ENCODE measurements around the gene DNASE1L2.
A peak's percentile ranks its signal among the peaks of the same experiment; 100 is the strongest.

The DNASE1L2 gene

DNA sequence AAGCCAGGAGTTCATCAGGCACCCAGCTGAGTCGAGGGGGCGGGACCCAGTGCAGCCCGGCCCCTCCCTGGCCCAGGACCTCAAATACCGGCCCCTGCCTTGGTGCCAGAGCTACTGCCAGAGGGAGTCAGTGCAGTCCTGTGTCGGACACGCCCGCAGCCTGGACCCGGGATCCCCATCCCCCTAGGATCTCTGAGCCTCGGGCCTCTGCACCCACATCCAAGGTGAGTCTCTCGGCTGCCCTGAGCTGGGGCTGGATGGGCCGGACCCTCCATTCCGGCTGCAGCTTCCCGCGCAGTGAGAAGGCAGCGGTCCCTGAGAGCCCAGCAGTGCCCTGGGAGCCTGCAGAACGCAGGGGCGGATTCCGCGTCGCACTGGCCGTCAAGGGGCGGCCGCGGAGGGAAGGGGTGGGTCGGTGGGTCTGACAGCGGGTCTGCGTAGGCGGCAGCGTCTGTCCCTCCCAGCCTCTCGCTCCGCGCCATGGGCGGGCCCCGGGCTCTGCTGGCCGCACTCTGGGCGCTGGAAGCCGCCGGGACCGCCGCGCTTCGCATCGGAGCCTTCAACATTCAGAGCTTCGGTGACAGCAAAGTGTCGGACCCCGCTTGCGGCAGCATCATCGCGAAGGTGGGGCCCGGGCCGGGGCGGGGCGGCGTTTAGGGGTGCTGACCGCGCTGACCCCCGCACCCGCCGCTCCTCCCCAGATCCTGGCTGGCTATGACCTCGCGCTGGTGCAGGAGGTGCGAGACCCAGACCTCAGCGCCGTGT, at the start of gene DNASE1L2:
Gene DNASE1L2 (plus strand): TSS at position 108 of the 765 bp plus-strand sequence. CDS start 373 bp downstream, at position 481.
- no peak for FAIRE-seq
- DNase-seq (ENCODE audit: insufficient read length, low spot score) = no peak

- DNase-seq (ENCODE audit: insufficient read length, low spot score) = no peak
- no peak for FAIRE-seq
Measured at GRCh38 chr16:2186505-2186904, 49.7 kb upstream of the DNASE1L2 start.

DNA sequence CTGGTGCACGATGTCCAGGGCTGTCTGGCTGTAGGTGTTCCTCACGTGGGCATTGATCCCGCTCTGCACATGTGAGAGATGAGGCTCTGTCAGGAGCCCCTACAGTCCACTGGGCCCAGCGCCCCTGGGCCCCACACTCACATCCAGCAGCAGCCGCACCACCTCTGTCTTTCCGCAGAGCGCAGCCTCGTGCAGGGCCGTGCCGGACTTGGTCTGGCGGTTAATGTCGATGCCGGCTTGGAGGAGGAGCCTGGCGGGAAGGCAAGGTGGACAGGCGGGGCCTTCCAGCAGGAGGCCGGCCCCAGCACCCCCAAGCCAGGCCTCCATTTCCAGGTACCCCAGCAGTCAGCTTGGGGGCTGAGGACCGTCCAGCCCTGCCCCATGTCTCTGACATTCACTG, 49.0 kb upstream of the DNASE1L2 start:
- FAIRE-seq = no peak
- DNase-seq (ENCODE audit: insufficient read length, low spot score) = no peak

DNA sequence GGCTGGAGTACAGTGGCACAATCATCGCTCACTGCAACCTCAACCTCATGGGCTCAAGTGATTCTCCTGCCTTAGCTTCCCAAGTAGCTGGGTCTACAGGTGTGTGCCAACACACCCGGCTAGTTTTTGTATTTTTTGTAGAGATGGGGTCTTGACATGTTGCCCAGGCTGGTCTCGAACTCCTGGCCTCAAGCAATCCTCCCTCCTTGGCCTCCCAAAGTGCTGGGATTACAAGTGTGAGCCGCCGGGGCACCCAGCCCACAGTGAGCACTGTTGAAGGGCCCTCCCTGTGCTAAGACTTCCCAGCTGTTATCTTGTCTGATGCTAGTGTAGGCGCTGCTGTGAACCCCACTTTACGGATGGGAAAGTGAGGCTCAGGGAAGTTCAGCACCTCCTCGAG, 47.8 kb upstream of the DNASE1L2 start:
- FAIRE-seq (no peak), DNase-seq (ENCODE audit: insufficient read length, low spot score) (no peak)

DNA sequence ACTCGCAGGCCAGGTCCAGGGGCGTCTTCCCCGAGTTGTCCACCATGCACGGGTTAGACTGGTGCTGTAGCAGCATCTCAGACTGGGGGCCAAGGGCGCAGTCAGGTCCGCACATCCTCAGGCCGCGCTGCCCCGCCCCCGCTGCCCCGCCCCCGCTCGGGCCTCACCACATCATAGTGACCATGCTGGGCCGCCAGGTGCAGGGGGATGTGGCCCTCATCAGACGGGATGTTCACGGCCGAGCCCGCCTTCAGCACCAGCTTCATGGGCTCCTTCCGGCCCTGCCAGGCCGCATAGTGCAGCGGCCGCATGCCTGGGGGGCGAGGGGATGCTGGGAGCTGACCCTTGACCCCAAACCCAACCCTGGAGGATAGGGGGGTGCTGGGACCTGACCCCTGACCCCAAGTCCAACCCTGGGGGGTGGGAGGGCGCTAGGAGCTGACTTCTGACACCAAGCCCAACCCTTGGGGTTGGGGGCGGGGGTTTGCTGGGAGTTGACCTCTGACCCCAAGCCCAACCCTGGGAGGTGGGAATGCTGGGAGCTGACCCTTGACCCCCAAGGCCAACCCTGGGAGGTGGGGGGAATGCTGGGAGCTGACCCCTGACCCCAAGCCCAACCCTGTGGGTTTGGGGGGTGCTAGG, 46.9 kb upstream of the DNASE1L2 start:
- DNase-seq (ENCODE audit: insufficient read length, low spot score) (no peak), FAIRE-seq (no peak)

GRCh38 chr16:2190002-2190658, 46.1 kb upstream of the DNASE1L2 start:
- FAIRE-seq (no peak), DNase-seq (ENCODE audit: insufficient read length, low spot score) (no peak)

DNA sequence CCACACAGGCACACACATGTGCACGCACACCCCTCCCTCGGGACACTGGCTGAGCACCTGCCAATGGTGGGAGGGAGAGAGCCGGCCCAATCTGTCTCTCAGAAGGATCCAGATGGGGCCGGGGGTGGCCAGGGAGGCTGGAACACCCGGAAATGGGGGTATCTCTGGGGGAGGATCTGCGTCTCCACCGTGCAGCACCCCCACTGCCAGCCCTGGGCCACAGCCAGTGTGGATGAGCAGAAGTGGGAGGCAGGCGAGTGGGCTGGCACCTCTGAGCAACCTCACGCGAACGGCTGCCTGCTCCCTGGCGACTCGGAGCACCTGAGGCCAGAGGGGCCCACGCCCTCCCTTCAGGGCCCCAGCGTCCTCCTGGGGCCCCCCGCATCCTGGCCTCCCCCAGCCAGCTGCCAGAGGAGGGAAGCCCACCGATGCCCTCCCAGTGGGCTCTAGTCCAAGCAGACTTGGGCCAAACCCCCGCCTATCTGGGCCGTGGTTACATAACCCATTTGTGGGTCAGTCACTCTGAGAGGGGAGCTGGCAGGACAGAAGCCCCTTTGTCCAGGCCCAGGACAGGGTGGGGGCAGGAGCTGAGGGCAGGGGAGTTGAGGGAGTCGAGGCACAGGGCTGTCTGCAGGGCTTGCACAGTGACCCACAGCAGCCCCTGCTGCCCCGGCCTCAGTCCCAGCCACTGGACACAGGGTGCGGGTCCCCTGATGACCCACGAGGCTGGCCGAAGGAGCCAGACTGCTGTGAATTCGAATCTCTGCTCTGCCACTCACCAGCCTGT, 45.4 kb upstream of the DNASE1L2 start:
- FAIRE-seq (no peak), DNase-seq (ENCODE audit: insufficient read length, low spot score) (no peak)

DNA sequence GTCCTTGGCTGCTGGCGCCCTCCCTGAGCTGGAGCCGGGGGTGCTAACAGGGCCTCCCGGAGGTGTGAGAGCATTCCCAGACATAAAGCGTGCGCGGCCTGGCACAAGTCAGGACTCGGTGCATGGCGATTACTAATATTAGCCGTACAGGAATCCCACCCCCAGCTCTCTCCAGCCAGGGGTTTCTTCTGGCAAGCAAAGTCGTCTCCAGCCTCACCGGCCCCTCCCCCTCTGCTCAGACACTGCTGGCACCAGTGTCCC, 44.9 kb upstream of the DNASE1L2 start:
- FAIRE-seq = no peak
- no peak for DNase-seq (ENCODE audit: insufficient read length, low spot score)

- DNase-seq (ENCODE audit: insufficient read length, low spot score) (no peak), FAIRE-seq (no peak)
Measured at GRCh38 chr16:2194166-2194834, 41.9 kb upstream of the DNASE1L2 start.

DNA sequence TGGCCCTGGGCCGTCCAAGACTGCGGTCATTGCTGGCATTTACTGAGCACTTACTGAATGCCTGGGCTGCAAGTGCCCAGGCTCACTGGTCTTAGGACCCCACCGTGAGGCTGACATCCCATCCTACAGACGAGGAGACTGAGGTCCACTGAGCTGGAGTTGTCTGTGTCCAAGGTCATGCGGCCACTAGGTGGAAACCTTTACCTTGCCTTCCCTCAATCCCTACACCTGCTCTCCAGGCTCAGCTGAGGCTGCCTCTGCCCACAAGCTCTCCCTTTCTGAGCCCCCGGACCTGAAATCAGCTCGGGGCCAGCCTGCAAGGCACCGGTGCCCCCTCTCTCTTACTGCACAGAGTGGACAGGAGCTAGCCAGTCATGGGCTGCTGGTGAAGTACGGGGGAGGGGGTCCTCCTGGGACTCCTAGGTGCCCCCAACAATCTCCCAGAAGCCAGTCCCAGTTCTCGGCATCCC, 41.4 kb upstream of the DNASE1L2 start:
- no peak for FAIRE-seq
- peak; percentile 85 for DNase-seq (ENCODE audit: insufficient read length, low spot score)

DNA sequence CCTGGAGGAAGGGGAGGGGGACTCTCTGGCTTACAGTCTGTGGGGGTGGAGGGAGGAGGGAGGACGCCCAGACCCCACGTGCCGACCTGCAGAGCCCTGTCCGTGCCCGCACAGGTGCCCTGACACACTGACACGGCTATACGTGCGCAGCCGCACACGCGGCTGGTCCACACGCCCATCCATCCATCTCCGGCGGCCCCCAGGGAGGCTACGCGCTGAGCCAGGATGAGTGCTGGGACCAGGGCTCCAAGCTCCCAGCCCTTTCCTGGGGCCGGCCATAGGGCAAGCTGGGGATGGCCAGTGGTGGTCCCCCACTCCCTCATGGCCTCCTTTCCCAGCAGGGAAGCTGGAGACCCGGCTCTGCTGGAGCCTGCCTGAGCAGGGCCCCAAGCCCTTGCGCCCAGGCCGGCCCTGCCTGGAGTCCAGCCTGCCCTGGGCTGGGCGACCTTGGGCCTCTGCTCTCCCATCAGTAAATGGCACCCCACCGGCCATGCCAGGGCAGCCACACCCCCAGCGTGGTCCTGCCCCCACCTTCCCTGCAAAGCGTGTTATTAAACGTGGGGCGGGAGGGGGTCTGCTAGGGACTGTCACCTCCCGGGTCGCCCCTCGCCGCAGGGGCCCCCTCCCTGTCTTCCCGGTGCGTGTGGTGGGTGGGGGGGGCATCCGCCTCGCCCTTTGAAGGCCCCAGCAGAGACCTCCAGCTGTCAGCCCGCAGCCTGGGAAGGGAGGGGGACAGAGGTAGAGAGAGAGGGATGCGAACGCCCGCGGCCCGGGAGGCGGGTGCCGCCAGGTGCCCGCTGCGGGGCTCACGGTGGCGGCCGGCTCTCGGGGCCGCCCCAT, 40.7 kb upstream of the DNASE1L2 start:
- no peak for FAIRE-seq
- DNase-seq (ENCODE audit: insufficient read length, low spot score) = no peak

- no peak for FAIRE-seq
- no peak for DNase-seq (ENCODE audit: insufficient read length, low spot score)
Measured at GRCh38 chr16:2196162-2196980, 39.9 kb upstream of the DNASE1L2 start, which contains the start of gene CASKIN1. Gene CASKIN1, minus strand, starts transcription at chr16:2196605. Its CDS starts 173 bp downstream, at chr16:2196432.

DNA sequence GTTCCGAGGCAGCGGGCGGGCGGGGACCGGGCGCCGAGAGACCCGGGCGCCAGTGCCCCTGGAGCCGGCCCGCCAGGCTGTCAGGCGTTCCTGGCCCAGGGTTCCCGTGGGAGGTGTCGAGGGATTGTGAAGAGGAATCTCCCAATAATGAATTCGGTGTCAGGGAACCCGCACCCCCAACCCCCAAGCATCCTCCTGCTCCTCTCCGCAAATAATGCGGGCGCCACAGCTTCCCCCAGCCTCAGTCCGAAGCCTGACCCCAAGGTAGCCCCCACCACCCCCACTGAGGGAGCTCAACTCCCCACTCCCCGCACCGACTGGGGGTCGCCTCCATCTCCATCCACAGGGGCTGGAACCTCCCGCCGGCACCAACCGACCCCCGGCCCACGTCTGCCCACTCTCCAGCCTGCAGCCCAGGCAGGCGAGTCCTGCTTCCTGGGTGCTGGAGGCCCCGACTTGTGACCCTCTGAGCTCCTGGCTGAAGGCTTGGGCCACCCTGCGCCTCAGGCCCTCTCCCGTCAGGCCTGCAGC, 39.2 kb upstream of the DNASE1L2 start:
- FAIRE-seq = no peak
- DNase-seq (ENCODE audit: insufficient read length, low spot score) = no peak

- FAIRE-seq (no peak), DNase-seq (ENCODE audit: insufficient read length, low spot score) (no peak)
Measured at GRCh38 chr16:2197765-2198164, 38.5 kb upstream of the DNASE1L2 start.

DNA sequence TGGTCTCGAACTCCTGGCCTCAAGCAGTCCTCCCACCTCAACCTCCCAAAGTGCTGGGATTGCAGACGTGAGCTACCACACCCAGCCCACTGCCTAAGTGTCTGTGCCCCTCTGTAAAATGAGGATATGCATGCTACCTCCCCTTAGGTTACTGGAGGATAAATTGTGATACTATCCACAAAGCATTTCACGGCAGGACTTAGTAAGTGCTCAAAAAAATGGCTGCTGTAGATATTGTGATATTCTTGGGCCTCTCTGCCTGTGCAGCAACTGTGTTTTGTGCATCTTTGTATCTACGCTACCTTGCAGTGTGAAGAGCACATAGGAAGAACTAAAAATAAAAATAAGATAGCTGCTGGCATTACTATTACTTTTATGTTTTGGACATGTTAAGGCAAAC, 38.0 kb upstream of the DNASE1L2 start:
- DNase-seq (ENCODE audit: insufficient read length, low spot score) = no peak
- FAIRE-seq = no peak

GRCh38 chr16:2199095-2199494, 37.1 kb upstream of the DNASE1L2 start:
- no peak for DNase-seq (ENCODE audit: insufficient read length, low spot score)
- FAIRE-seq = no peak

DNA sequence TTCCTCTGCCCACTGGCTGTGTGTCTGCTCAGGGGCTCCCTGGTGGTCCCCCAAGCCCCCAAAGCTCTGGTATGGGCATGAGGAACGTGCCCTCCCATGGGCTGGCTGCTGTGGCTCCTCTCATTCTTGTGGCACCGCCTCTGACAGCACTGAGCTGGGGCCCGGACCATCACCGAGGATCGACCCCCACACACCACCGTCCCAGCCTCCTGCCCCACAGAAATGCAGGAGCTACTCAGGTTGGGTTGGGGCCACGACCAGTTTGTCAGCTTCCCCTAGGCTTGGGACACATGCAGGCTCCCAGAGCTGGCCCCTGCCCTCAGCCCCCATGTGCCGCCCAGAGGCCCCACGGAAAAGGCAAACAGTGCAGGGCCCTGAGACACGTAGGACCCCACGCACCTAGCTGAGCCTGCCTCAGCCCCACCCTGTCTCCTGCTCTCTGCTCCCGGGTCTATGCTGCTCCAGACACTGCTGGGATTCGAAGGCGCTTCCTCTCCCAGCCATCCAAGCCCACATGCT, 36.6 kb upstream of the DNASE1L2 start:
- no peak for DNase-seq (ENCODE audit: insufficient read length, low spot score)
- FAIRE-seq = no peak

DNA sequence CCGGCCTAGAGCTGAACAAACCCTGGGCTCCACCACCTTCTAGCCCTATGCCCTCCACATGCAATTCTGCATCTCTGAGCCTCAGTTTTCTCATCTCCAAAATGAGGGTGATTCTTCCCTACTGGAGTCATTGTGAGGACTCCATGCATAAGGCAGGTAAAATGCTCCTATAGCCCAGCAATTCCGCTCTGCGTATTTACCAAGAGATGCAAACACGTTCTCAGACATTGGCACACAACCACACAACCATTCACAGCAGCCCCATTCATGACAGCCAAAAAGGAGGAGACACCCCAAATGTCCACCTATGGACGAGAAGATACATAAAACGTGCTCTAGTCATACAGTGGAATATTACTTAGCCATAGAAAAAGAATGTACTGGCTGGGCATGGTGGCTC, 35.9 kb upstream of the DNASE1L2 start:
- DNase-seq (ENCODE audit: insufficient read length, low spot score) (no peak), FAIRE-seq (no peak)

Measured in GM19239 (cell line).